Neural cell (in vitro differentiated cells): ENCODE measurements around the gene TSPAN3. TPM values are rescaled to one million over a fixed set of nuclear protein-coding genes. Genes with fewer than 3 reads are reported as not detected.

Source experiments
- H2AFZ ChIP-seq: fragments of 200-600, 300-800 bp; sonication (generic), shearing (Covaris generic); 2 replicates; pipeline ENCODE4 v1.6.0; 2014; ENCODE audit warnings: low read depth, mild to moderate bottlenecking, antibody characterized with exemption, low read length, moderate library complexity
- H3F3A ChIP-seq: fragments of 200-600 bp; shearing (Covaris generic); 2 replicates; pipeline ENCODE4 v1.6.1; 2016; ENCODE audit warnings: mild to moderate bottlenecking, moderate library complexity, mixed read lengths, antibody characterized with exemption, low read length; ENCODE audit not compliant: insufficient read depth, poor library complexity, severe bottlenecking
- H3K27ac ChIP-seq: fragments of 200-600, 300-800 bp; sonication (generic), shearing (Covaris generic); 2 replicates; pipeline ENCODE4 v1.5.1; 2014; ENCODE audit warnings: mild to moderate bottlenecking, low read length, moderate library complexity
- H3K27me3 ChIP-seq: fragments of 300-800, 200-600 bp; sonication (generic), shearing (Covaris generic); 2 replicates; pipeline ENCODE4 v1.6.0; 2014; ENCODE audit warnings: mild to moderate bottlenecking, low read depth, low read length, moderate library complexity; ENCODE audit not compliant: insufficient read depth
- H3K36me3 ChIP-seq: fragments of 300-800, 200-600 bp; sonication (generic), shearing (Covaris generic); 2 replicates; pipeline ENCODE4 v1.5.1; 2014; ENCODE audit warnings: mild to moderate bottlenecking, antibody characterized with exemption, low read length, moderate library complexity; ENCODE audit not compliant: insufficient read depth
- H3K4me2 ChIP-seq: fragments of 300-800, 200-600 bp; sonication (generic), shearing (Covaris generic); 2 replicates; pipeline ENCODE4 v1.6.0; 2014; ENCODE audit warnings: mild to moderate bottlenecking, low read length
- H3K4me3 ChIP-seq: fragments of 300-800, 200-600 bp; sonication (generic), shearing (Covaris generic); 2 replicates; pipeline ENCODE4 v1.5.1; 2014; ENCODE audit warnings: mild to moderate bottlenecking, low read length, moderate library complexity
- H3K79me2 ChIP-seq: fragments of 200-600 bp; shearing (Covaris generic); replicated peaks from 2 replicates; pipeline ENCODE4 v1.6.0; 2014; ENCODE audit warnings: mild to moderate bottlenecking, low read length, moderate library complexity; ENCODE audit not compliant: insufficient read depth
- H3K9ac ChIP-seq: fragments of 300-800, 200-600 bp; sonication (generic), shearing (Covaris generic); 2 replicates; pipeline ENCODE4 v1.6.1; 2016; ENCODE audit warnings: mild to moderate bottlenecking, low read length, mixed read lengths
- H3K9me2 ChIP-seq: fragments of 200-600 bp; shearing (Covaris generic); 2 replicates; pipeline ENCODE4 v1.6.1; 2016; ENCODE audit warnings: mild to moderate bottlenecking, low read length, mixed read lengths; ENCODE audit not compliant: insufficient read depth
- H3K9me3 ChIP-seq: fragments of 200-600, 300-800 bp; sonication (generic), shearing (Covaris generic); 2 replicates; pipeline ENCODE4 v1.6.1; 2016; ENCODE audit warnings: mild to moderate bottlenecking, mixed run types, low read length, moderate library complexity, mixed read lengths
- H4K20me1 ChIP-seq: fragments of 200-600 bp; shearing (Covaris generic); 2 replicates; pipeline ENCODE4 v1.6.1; 2016; ENCODE audit warnings: mild to moderate bottlenecking, mixed run types; ENCODE audit not compliant: insufficient read depth
- EP300 ChIP-seq: fragments of 450-650 bp; conservative IDR thresholded peaks from 2 replicates; pipeline ENCODE4 v1.6.1; 2014; ENCODE audit warnings: antibody characterized with exemption, mild to moderate bottlenecking, moderate library complexity; ENCODE audit not compliant: poor library complexity, severe bottlenecking
- EZH2 ChIP-seq: fragments of 200-600, 300-800 bp; shearing (Covaris generic), sonication (generic); IDR thresholded peaks from 2 replicates; pipeline ENCODE4 v1.6.1; 2014; ENCODE audit warnings: antibody characterized with exemption, low read length, borderline replicate concordance, mild to moderate bottlenecking; ENCODE audit not compliant: insufficient read depth, poor library complexity, severe bottlenecking
- MXI1 ChIP-seq: fragments of 450-650 bp; conservative IDR thresholded peaks from 2 replicates; pipeline ENCODE4 v1.6.1; 2014; ENCODE audit warnings: antibody characterized with exemption, mild to moderate bottlenecking; ENCODE audit not compliant: poor library complexity, severe bottlenecking
- POLR2AphosphoS5 ChIP-seq: IDR thresholded peaks from 2 replicates; pipeline ENCODE4 v1.6.1; 2012
- RAD21 ChIP-seq: fragments of 450-650 bp; conservative IDR thresholded peaks from 2 replicates; pipeline ENCODE4 v1.6.1; 2014; ENCODE audit warnings: antibody characterized with exemption, mild to moderate bottlenecking, moderate library complexity
- SMC3 ChIP-seq: fragments of 450-650 bp; conservative IDR thresholded peaks from 2 replicates; pipeline ENCODE4 v1.6.1; 2014; ENCODE audit warnings: antibody characterized with exemption, mild to moderate bottlenecking, moderate library complexity; ENCODE audit not compliant: poor library complexity
- TAF1 ChIP-seq: IDR thresholded peaks from 2 replicates; pipeline ENCODE4 v1.6.1; 2012; ENCODE audit warnings: low read depth
- polyA plus RNA-seq: library from polyadenylated mRNA; depleted of rRNA; stranded (reverse); fragments of >200 nt; gene quantifications from 2 replicates; pipeline ENCODE4 v1.2.3, GENCODE V29; 2014
- TF ChIP-seq, protein P1 (sequence below): fragments of 450-650 bp; IDR thresholded peaks from 2 replicates; pipeline ENCODE4 v1.5.1; 2014; ENCODE audit warnings: antibody characterized with exemption, mild to moderate bottlenecking, moderate library complexity; ENCODE audit not compliant: poor library complexity, severe bottlenecking
- TF ChIP-seq, protein P2 (sequence below): IDR thresholded peaks from 2 replicates; pipeline ENCODE4 v1.6.1; 2012; ENCODE audit warnings: borderline replicate concordance

Gene TSPAN3
- polyA plus RNA-seq, 1 donor from 2014 or later: 815 TPM

DNA sequence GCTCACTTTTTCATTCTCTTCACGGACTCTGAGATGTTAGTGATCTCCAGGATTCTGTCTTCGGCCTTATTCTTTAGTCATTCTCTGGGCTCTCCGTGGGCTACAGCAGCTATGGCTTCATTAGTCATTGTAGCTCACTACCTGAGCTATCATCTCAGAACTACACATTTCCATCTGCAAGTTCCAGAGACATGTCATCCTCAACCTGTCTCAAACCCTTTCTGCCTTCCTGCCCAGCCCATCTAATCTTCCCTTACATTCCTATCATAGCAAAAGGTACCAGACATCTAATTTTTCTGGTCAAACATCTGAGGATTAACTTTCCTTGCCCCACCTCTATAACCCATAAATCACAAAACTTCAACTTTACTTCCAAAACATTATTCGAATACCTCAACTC, 13.2 kb downstream of the TSPAN3 start:
- H3K27me3 ChIP-seq: no peaks in the 10 kb centered on the region
- peaks cover 51% of the 10 kb centered on the region for H3K79me2 ChIP-seq
- TF ChIP-seq POLR2AphosphoS5: no peak
- no peak for TF ChIP-seq MXI1
- TF ChIP-seq EP300: no peak
- TF ChIP-seq TAF1: no peak
- TF ChIP-seq SMC3: no peak
- TF ChIP-seq, protein P1, sequence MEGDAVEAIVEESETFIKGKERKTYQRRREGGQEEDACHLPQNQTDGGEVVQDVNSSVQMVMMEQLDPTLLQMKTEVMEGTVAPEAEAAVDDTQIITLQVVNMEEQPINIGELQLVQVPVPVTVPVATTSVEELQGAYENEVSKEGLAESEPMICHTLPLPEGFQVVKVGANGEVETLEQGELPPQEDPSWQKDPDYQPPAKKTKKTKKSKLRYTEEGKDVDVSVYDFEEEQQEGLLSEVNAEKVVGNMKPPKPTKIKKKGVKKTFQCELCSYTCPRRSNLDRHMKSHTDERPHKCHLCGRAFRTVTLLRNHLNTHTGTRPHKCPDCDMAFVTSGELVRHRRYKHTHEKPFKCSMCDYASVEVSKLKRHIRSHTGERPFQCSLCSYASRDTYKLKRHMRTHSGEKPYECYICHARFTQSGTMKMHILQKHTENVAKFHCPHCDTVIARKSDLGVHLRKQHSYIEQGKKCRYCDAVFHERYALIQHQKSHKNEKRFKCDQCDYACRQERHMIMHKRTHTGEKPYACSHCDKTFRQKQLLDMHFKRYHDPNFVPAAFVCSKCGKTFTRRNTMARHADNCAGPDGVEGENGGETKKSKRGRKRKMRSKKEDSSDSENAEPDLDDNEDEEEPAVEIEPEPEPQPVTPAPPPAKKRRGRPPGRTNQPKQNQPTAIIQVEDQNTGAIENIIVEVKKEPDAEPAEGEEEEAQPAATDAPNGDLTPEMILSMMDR: no peak
- no peak for TF ChIP-seq EZH2
- no peak for TF ChIP-seq RAD21
- TF ChIP-seq, protein P2, sequence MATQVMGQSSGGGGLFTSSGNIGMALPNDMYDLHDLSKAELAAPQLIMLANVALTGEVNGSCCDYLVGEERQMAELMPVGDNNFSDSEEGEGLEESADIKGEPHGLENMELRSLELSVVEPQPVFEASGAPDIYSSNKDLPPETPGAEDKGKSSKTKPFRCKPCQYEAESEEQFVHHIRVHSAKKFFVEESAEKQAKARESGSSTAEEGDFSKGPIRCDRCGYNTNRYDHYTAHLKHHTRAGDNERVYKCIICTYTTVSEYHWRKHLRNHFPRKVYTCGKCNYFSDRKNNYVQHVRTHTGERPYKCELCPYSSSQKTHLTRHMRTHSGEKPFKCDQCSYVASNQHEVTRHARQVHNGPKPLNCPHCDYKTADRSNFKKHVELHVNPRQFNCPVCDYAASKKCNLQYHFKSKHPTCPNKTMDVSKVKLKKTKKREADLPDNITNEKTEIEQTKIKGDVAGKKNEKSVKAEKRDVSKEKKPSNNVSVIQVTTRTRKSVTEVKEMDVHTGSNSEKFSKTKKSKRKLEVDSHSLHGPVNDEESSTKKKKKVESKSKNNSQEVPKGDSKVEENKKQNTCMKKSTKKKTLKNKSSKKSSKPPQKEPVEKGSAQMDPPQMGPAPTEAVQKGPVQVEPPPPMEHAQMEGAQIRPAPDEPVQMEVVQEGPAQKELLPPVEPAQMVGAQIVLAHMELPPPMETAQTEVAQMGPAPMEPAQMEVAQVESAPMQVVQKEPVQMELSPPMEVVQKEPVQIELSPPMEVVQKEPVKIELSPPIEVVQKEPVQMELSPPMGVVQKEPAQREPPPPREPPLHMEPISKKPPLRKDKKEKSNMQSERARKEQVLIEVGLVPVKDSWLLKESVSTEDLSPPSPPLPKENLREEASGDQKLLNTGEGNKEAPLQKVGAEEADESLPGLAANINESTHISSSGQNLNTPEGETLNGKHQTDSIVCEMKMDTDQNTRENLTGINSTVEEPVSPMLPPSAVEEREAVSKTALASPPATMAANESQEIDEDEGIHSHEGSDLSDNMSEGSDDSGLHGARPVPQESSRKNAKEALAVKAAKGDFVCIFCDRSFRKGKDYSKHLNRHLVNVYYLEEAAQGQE: no peak
- H3K36me3 ChIP-seq: no peaks in the 10 kb centered on the region
- H3F3A ChIP-seq: no peaks in the 10 kb centered on the region
- H3K4me3 ChIP-seq: no peak overlapping the region
- no peak overlapping the region for H3K9ac ChIP-seq
- H3K27ac ChIP-seq: no peak overlapping the region
- H2AFZ ChIP-seq: no peak overlapping the region
- H3K4me2 ChIP-seq: no peak overlapping the region
- H4K20me1 ChIP-seq: no peaks in the 10 kb centered on the region
- H3K9me3 ChIP-seq: no peaks in the 10 kb centered on the region
- no peaks in the 10 kb centered on the region for H3K9me2 ChIP-seq

DNA sequence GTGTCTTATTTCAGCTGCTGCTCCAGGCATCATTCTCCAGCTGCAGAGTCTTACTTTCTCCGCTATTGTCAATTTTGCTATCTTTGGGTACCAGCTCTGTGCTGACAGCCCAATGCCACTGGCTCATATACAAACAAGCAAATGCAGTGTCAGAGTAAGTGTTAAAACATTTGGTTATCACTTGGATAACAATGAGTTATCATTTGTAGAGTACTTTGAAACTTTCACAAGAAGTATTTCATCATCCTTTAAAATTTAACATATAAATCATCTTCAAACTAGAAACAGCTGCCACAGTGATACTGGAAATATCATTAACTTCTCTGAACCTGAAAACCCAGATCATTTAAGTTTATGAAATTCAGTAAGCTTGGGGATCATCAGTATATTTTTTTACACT, 13.8 kb downstream of the TSPAN3 start:
- H3K27ac ChIP-seq: no peak overlapping the region
- no peaks in the 10 kb centered on the region for H3K9me3 ChIP-seq
- H3K4me2 ChIP-seq: no peak overlapping the region
- no peaks in the 10 kb centered on the region for H3K9me2 ChIP-seq
- H2AFZ ChIP-seq: no peak overlapping the region
- H3F3A ChIP-seq: no peaks in the 10 kb centered on the region
- H3K36me3 ChIP-seq: no peaks in the 10 kb centered on the region
- H3K9ac ChIP-seq: no peak overlapping the region
- TF ChIP-seq MXI1 (no peak), EP300 (no peak), EZH2 (no peak), RAD21 (no peak), SMC3 (no peak), POLR2AphosphoS5 (no peak), TAF1 (no peak)
- TF ChIP-seq, protein P1: no peak
- TF ChIP-seq, protein P2: no peak
- H3K27me3 ChIP-seq: no peaks in the 10 kb centered on the region
- peaks cover 45% of the 10 kb centered on the region for H3K79me2 ChIP-seq
- no peaks in the 10 kb centered on the region for H4K20me1 ChIP-seq
- H3K4me3 ChIP-seq: no peak overlapping the region
